ENCODE data around the gene CTAGE4.
"Not testable (repeated sequence)": the region's sequence is repeated elsewhere in the genome, so short reads cannot be mapped to it uniquely, and the experiment has no call there.

- TF ChIP-seq, protein P1, sequence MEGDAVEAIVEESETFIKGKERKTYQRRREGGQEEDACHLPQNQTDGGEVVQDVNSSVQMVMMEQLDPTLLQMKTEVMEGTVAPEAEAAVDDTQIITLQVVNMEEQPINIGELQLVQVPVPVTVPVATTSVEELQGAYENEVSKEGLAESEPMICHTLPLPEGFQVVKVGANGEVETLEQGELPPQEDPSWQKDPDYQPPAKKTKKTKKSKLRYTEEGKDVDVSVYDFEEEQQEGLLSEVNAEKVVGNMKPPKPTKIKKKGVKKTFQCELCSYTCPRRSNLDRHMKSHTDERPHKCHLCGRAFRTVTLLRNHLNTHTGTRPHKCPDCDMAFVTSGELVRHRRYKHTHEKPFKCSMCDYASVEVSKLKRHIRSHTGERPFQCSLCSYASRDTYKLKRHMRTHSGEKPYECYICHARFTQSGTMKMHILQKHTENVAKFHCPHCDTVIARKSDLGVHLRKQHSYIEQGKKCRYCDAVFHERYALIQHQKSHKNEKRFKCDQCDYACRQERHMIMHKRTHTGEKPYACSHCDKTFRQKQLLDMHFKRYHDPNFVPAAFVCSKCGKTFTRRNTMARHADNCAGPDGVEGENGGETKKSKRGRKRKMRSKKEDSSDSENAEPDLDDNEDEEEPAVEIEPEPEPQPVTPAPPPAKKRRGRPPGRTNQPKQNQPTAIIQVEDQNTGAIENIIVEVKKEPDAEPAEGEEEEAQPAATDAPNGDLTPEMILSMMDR (IDR thresholded peaks at IDR 0.05) = not testable (repeated sequence)
- not testable (repeated sequence) for TF ChIP-seq POLR2A (IDR thresholded peaks at IDR 0.05)
These were observed 11.5 kb upstream of the CTAGE4 start for GRCh38 chr7:144171594-144172350.
